ENCODE measurements around the gene PRKCA.

PRKCA gene

GRCh38 chr17:66654106-66654740, 351.8 kb downstream of the PRKCA start:
- no peak for DNase-seq (ENCODE audit: low spot score)
- no peak for TF ChIP-seq CTCF (IDR thresholded peaks at IDR 0.05; ENCODE audit: extremely low read depth, missing control alignments)

DNA sequence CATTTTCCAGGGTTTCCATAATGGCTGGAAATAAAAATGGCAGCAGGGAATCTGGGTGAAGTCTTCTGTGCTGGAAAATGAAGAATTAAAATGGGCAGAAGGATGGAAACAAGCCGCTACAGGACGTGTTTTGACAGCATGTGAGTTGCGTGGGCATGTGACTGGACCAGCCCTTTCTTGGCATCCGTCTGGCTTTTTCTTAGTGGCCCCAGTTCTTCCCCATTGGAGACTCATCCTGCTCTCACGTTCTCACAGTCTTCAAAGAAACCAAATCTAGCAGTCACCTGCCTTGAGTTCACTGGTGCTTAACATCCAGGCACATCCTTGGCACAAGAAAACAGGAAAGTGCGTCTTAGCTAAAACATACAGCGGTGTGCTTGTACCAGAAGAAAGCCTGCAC, 352.4 kb downstream of the PRKCA start:
- DNase-seq (ENCODE audit: low spot score), result no peak
- no peak for TF ChIP-seq CTCF (IDR thresholded peaks at IDR 0.05; ENCODE audit: extremely low read depth, missing control alignments)

- no peak for DNase-seq (ENCODE audit: low spot score)
- TF ChIP-seq CTCF (IDR thresholded peaks at IDR 0.05; ENCODE audit: extremely low read depth, missing control alignments), result no peak
These were observed 353.0 kb downstream of the PRKCA start for GRCh38 chr17:66655461-66655860.

GRCh38 chr17:66655861-66656260, 353.4 kb downstream of the PRKCA start:
- TF ChIP-seq CTCF (IDR thresholded peaks at IDR 0.05; ENCODE audit: extremely low read depth, missing control alignments), result no peak
- DNase-seq (ENCODE audit: low spot score), result no peak

DNA sequence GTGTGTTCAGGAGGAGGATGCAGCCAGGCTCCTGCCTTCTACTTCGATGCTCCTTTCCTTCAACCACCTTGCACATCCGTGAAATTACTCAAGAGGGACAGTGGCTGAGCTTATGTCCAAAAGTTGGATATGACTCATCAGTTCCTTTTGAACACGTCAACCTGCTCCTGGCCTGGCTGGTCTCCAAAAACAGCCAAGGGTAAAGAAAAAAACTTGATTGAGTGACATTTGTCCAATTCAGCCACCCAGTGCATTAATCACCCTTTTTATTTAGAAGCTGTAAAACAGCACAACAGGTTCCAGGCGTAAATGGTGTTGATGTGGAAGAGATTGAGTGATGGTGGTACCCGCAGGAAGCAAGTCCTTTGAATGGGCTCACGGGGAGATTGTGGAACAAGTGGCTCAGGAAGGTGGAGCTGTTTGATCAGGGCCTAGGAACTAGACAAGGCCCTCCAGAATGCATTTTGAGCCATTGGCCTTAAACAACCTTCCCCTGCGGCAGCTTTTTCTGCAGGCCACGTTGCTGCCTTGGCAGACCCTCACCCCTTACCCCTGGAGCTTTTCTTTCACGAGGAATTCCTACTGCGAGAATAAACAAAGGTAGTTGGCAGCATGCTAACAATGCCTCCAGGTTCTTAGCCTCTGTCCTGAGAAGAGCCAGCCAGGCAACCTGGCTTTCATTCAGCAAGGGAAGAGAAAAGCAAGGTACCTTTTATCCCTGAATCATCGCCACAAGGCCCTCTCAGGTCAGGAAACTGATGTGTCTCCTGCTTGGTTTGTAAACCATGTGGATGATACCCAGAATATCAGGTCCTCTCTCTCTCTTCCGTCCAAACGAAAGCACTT, 359.2 kb downstream of the PRKCA start:
- DNase-seq (ENCODE audit: low spot score), result no peak
- no peak for TF ChIP-seq CTCF (IDR thresholded peaks at IDR 0.05; ENCODE audit: extremely low read depth, missing control alignments)

GRCh38 chr17:66662496-66662895, 360.1 kb downstream of the PRKCA start:
- DNase-seq (ENCODE audit: low spot score), result no peak
- no peak for TF ChIP-seq CTCF (IDR thresholded peaks at IDR 0.05; ENCODE audit: extremely low read depth, missing control alignments)

DNA sequence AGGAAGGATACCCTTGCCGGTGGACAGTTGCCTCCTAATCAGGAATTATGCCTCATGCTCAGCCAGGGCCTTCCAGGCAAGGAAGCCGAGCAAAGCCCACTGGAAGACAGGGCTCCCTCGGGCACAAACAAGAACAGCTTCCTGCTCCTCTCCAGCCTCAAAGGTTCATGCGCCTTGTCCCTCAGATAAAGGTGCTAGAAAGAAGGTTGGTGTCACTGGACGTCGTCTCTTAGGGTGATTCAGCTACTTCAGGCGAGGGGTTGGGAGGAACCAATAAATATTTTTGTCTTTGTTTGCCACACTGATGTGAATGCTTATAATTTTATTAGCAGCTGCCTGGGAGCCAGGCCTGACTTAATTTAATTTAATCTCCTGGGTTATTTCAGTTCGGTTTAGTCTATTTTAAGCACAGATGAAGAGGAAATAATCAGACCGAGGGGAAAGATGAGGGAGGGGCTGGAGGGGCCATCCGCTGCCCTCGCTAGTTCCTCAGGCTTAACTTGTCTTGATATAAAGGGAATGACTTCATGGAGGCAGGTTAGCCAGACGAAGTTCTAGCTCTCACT, 360.7 kb downstream of the PRKCA start:
- TF ChIP-seq CTCF (IDR thresholded peaks at IDR 0.05; ENCODE audit: extremely low read depth, missing control alignments), result no peak
- no peak for DNase-seq (ENCODE audit: low spot score)

Data from GM20000 (cell line).